IMR-90 (cell line): ENCODE data around the gene PRICKLE2. TPM values are rescaled to one million over a fixed set of nuclear protein-coding genes. Genes with fewer than 3 reads are reported as not detected.

Experiments used
- ATAC-seq: fragments of 200-7000 bp; cut with Tn5 transposase; 2 replicates; pipeline ENCODE4 v1.9.1; 2020; ENCODE audit warnings: low read depth, mild to moderate bottlenecking, moderate library complexity
- BruUV-seq: library from RNA; stranded (reverse); fragments of 400-500 nt; replicated peaks from 2 replicates; lab custom pipeline; 2021; lab: Mats Ljungman, UMichigan
- CTCF ChIA-PET: fragments of 300-600 bp; formaldehyde crosslinking; extraction: SDS; loops from one replicate; lab custom pipeline; 2021; ENCODE audit warnings: antibody characterized with exemption; lab: Yijun Ruan, JAX
- POLR2A ChIA-PET: fragments of 300-600 bp; sonication (Branson Sonifier 250); formaldehyde crosslinking; loops from one replicate; lab custom pipeline; 2022; ENCODE audit warnings: antibody characterized with exemption; ENCODE audit not compliant: unreplicated experiment; lab: Charles Lee
- DNase-seq: peaks from one replicate; pipeline ENCODE4 v3.0.0; 2013
- H2AFZ ChIP-seq: replicated peaks from 2 replicates; pipeline ENCODE3; 2013; ENCODE audit warnings: low read length, mild to moderate bottlenecking; ENCODE audit not compliant: poor library complexity
- H2AK5ac ChIP-seq: 2 replicates; pipeline ENCODE4 v1.6.1; 2013; ENCODE audit warnings: low read depth, low read length, inconsistent platforms
- H2AK9ac ChIP-seq: replicated peaks from 2 replicates; pipeline ENCODE3; 2013; ENCODE audit warnings: mild to moderate bottlenecking, low read depth, low read length, moderate library complexity; ENCODE audit not compliant: poor library complexity
- H2BK120ac ChIP-seq: 2 replicates; pipeline ENCODE4 v1.6.1; 2013; ENCODE audit warnings: low read depth, low read length, inconsistent platforms
- H2BK15ac ChIP-seq: 3 replicates; pipeline ENCODE4 v1.6.1; 2013; ENCODE audit warnings: low read depth, low read length, inconsistent platforms
- H2BK20ac ChIP-seq: 2 replicates; pipeline ENCODE4 v1.6.1; 2013; ENCODE audit warnings: low read depth, mild to moderate bottlenecking, inconsistent platforms, low read length, moderate library complexity
- H2BK5ac ChIP-seq: 2 replicates; pipeline ENCODE4 v1.6.1; 2013; ENCODE audit warnings: mild to moderate bottlenecking, low read depth, low read length, inconsistent platforms; ENCODE audit not compliant: poor library complexity, severe bottlenecking
- H3K14ac ChIP-seq: replicated peaks from 2 replicates; pipeline ENCODE4 v1.6.1; 2013; ENCODE audit warnings: low read depth, low read length, inconsistent platforms
- H3K18ac ChIP-seq: 2 replicates; pipeline ENCODE4 v1.6.1; 2013; ENCODE audit warnings: low read depth, low read length, control low read depth
- H3K23ac ChIP-seq: 2 replicates; pipeline ENCODE4 v1.6.1; 2013; ENCODE audit warnings: low read depth, low read length, inconsistent platforms
- H3K27ac ChIP-seq: 2 replicates; pipeline ENCODE4 v1.5.1; 2013; ENCODE audit warnings: mild to moderate bottlenecking, control low read depth, low read length; ENCODE audit not compliant: insufficient read depth
- H3K27me3 ChIP-seq: 2 replicates; pipeline ENCODE4 v1.6.1; 2013; ENCODE audit warnings: low read length; ENCODE audit not compliant: control insufficient read depth, insufficient read depth
- H3K36me3 ChIP-seq: 2 replicates; pipeline ENCODE4 v1.6.1; 2013; ENCODE audit warnings: low read length, mixed read lengths; ENCODE audit not compliant: control insufficient read depth, insufficient read depth
- H3K4ac ChIP-seq: 2 replicates; pipeline ENCODE4 v1.6.1; 2013; ENCODE audit warnings: low read depth, low read length, inconsistent platforms
- H3K4me1 ChIP-seq: 2 replicates; pipeline ENCODE4 v1.6.1; 2013; ENCODE audit warnings: low read length, mixed read lengths; ENCODE audit not compliant: control insufficient read depth, insufficient read depth
- H3K4me2 ChIP-seq: 2 replicates; pipeline ENCODE4 v1.6.1; 2013; ENCODE audit warnings: low read depth, mild to moderate bottlenecking, control low read depth, low read length, moderate library complexity
- H3K4me3 ChIP-seq: 2 replicates; pipeline ENCODE4 v1.5.1; 2013; ENCODE audit warnings: low read depth, mild to moderate bottlenecking, control low read depth, low read length, moderate library complexity; ENCODE audit not compliant: insufficient read depth
- H3K56ac ChIP-seq: 2 replicates; pipeline ENCODE4 v1.6.1; 2013; ENCODE audit warnings: low read length, inconsistent platforms; ENCODE audit not compliant: insufficient read depth; ENCODE audit errors: extremely low read depth
- H3K79me1 ChIP-seq, 2 experiments: 2 replicates each; pipeline ENCODE4 v1.6.1; 2013; ENCODE audit warnings: low read length in 2 of 2, inconsistent platforms in 1 of 2, low read depth in 1 of 2
- H3K9ac ChIP-seq: 2 replicates; pipeline ENCODE4 v1.6.1; 2013; ENCODE audit warnings: low read depth, low read length, control low read depth
- H3K9me1 ChIP-seq: 2 replicates; pipeline ENCODE4 v1.6.1; 2013; ENCODE audit warnings: low read length, inconsistent platforms; ENCODE audit not compliant: insufficient read depth
- H3K9me3 ChIP-seq: 2 replicates; pipeline ENCODE4 v1.6.1; 2013; ENCODE audit warnings: low read length; ENCODE audit not compliant: control insufficient read depth, insufficient read depth
- H4K20me1 ChIP-seq: 2 replicates; pipeline ENCODE4 v1.6.1; 2013; ENCODE audit warnings: low read length, inconsistent platforms; ENCODE audit not compliant: insufficient read depth
- H4K5ac ChIP-seq: 2 replicates; pipeline ENCODE4 v1.6.1; 2013; ENCODE audit warnings: mild to moderate bottlenecking, low read depth, low read length, control low read depth
- H4K8ac ChIP-seq, 2 experiments: 2 replicates each; pipeline ENCODE4 v1.6.1; 2013; ENCODE audit warnings: low read depth in 2 of 2, low read length in 2 of 2, control low read depth in 1 of 2, inconsistent platforms in 1 of 2
- H4K91ac ChIP-seq: 2 replicates; pipeline ENCODE4 v1.6.1; 2013; ENCODE audit warnings: low read depth, low read length, inconsistent platforms; ENCODE audit not compliant: insufficient read depth
- BHLHE40 ChIP-seq: fragments of 150-350 bp; IDR thresholded peaks from 2 replicates; pipeline ENCODE4 v1.6.1; 2016; ENCODE audit warnings: mild to moderate bottlenecking, low read depth, low read length
- CEBPB ChIP-seq: IDR thresholded peaks from 2 replicates; pipeline ENCODE4 v1.6.1; 2012; ENCODE audit warnings: low read depth, low read length, improper control_type of control experiment
- CHD1 ChIP-seq: IDR thresholded peaks from 2 replicates; pipeline ENCODE4 v1.6.1; 2012; ENCODE audit warnings: low read depth, low read length, improper control_type of control experiment
- FOS ChIP-seq: fragments of 150-350 bp; IDR thresholded peaks from 2 replicates; pipeline ENCODE4 v1.6.1; 2016; ENCODE audit warnings: low read depth, low read length
- MAFK ChIP-seq: IDR thresholded peaks from 2 replicates; pipeline ENCODE4 v1.6.1; 2012; ENCODE audit warnings: low read depth, low read length, improper control_type of control experiment
- MAZ ChIP-seq: IDR thresholded peaks from 2 replicates; pipeline ENCODE4 v1.6.1; 2012; ENCODE audit warnings: low read depth, mild to moderate bottlenecking, low read length, improper control_type of control experiment, moderate library complexity, borderline replicate concordance
- MXI1 ChIP-seq: IDR thresholded peaks from 2 replicates; pipeline ENCODE4 v1.6.1; 2012; ENCODE audit warnings: low read depth, mild to moderate bottlenecking, low read length, moderate library complexity, borderline replicate concordance
- NFE2L2 ChIP-seq: fragments of 150-350 bp; IDR thresholded peaks from 2 replicates; pipeline ENCODE4 v1.6.1; 2016; ENCODE audit warnings: low read depth, mild to moderate bottlenecking, low read length
- POLR2A ChIP-seq: IDR thresholded peaks from 2 replicates; pipeline ENCODE4 v1.6.1; 2012; ENCODE audit warnings: mild to moderate bottlenecking, low read depth, low read length
- RAD21 ChIP-seq: IDR thresholded peaks from 2 replicates; pipeline ENCODE4 v1.6.1; 2012; ENCODE audit warnings: low read length, improper control_type of control experiment
- RCOR1 ChIP-seq: IDR thresholded peaks from 2 replicates; pipeline ENCODE4 v1.6.1; 2012; ENCODE audit warnings: mild to moderate bottlenecking, low read length, improper control_type of control experiment; ENCODE audit not compliant: insufficient replicate concordance
- RFX5 ChIP-seq: IDR thresholded peaks from 2 replicates; pipeline ENCODE4 v1.8.0; 2012; ENCODE audit warnings: low read depth, mild to moderate bottlenecking, low read length, moderate library complexity
- SMC3 ChIP-seq: fragments of 150-350 bp; IDR thresholded peaks from 2 replicates; pipeline ENCODE4 v1.6.1; 2016; ENCODE audit warnings: low read depth, mild to moderate bottlenecking, antibody characterized with exemption, low read length, moderate library complexity
- WGBS, 2 experiments: methylation state at CpG; one replicate each; pipeline versions ENCODE4 v1.1.5 to v1.1.7; 2013; ENCODE audit warnings: missing lambda C conversion rate in 2 of 2; ENCODE audit not compliant: insufficient read length in 1 of 2; ENCODE audit errors: extremely low coverage in 2 of 2; 5-methylcytosine and 5-hydroxymethylcytosine counted together
- dilution Hi-C: fragments of 300-500 bp; cut with HindIII; formaldehyde crosslinking; loops from one replicate; pipeline ENCODE4 v1.14.3; 2018; ENCODE audit warnings: low sequenced_read_pairs; ENCODE audit not compliant: unreplicated experiment
- in situ Hi-C: fragments of 300-500 bp; cut with MboI; formaldehyde crosslinking; loops from 3 replicates; pipeline ENCODE4 v1.14.3; 2019; ENCODE audit warnings: low sequenced_read_pairs, inconsistent platforms, mixed read lengths
- intact Hi-C: fragments of 100-400 bp; cut with micrococcal nuclease; formaldehyde crosslinking; loops from 2 replicates; pipeline ENCODE4 v1.10.0; 2022
- polyA plus RNA-seq, 3 experiments: library from polyadenylated mRNA; depleted of rRNA; stranded (reverse); fragments of >200 nt; gene quantifications; 2 replicates each; pipeline ENCODE4 v1.2.3, GENCODE V29; 2012; ENCODE audit warnings: low replicate concordance in 1 of 3
- total RNA-seq: library from RNA; depleted of rRNA; stranded (reverse); fragments of >200 nt; gene quantifications from 2 replicates; pipeline ENCODE4 v1.2.3, GENCODE V29; 2012
- TF ChIP-seq, protein P1 (sequence below): conservative IDR thresholded peaks from 2 replicates; pipeline ENCODE4 v1.5.1; 2012; ENCODE audit warnings: mild to moderate bottlenecking, low read depth, low read length, improper control_type of control experiment
- TF ChIP-seq, protein P2 (sequence below): fragments of 150-350 bp; IDR thresholded peaks from 2 replicates; pipeline ENCODE4 v1.6.1; 2017; ENCODE audit warnings: mild to moderate bottlenecking, antibody characterized with exemption, low read length, low read depth
- TF ChIP-seq, protein P3 (sequence below): fragments of 150-350 bp; IDR thresholded peaks from 2 replicates; pipeline ENCODE4 v1.6.1; 2016; ENCODE audit warnings: low read depth, mild to moderate bottlenecking, low read length, moderate library complexity, borderline replicate concordance

The PRICKLE2 gene
- total and polyA plus RNA-seq, 2 of the 4 experiments (the other 2 are of a cell fraction) = 4.1 to 14.2 TPM

DNA sequence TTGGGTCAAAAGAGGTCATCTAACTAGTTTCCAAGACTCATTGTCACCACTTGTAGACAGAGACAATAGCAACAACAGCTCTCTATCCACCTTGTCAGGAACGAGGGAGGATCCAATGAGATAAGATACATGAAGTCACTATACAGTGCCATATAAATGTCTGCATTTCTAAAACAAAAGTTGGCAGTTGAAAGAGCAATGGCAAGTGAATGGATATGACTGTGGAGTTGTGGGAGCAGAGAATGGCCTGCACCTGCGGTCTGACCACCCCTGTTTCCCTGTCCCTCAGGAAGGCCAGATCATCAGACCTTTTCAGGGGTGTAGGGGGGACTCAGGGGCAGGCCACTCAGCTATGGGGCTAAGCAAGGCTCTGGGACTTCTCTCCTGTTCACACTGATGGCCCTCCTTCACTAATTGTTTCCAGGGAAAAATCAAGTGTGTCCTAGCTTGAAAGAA is 161.3 kb downstream of the PRICKLE2 start:
- no peak overlapping the region for H3K4ac ChIP-seq
- no peak overlapping the region for H3K4me3 ChIP-seq
- no TSS peak for BruUV-seq
- no peak overlapping the region for H2BK5ac ChIP-seq
- no peak overlapping the region for H3K14ac ChIP-seq
- no peak overlapping the region for H4K5ac ChIP-seq
- H3K27ac ChIP-seq = no peak overlapping the region
- no peak overlapping the region for H3K23ac ChIP-seq
- TF ChIP-seq MAZ (no peak), FOS (no peak), SMC3 (no peak), BHLHE40 (no peak), NFE2L2 (no peak), MXI1 (no peak), RCOR1 (no peak), RAD21 (no peak), RFX5 (no peak), CEBPB (no peak), MAFK (no peak), POLR2A (no peak), CHD1 (no peak)
- TF ChIP-seq, protein P1, sequence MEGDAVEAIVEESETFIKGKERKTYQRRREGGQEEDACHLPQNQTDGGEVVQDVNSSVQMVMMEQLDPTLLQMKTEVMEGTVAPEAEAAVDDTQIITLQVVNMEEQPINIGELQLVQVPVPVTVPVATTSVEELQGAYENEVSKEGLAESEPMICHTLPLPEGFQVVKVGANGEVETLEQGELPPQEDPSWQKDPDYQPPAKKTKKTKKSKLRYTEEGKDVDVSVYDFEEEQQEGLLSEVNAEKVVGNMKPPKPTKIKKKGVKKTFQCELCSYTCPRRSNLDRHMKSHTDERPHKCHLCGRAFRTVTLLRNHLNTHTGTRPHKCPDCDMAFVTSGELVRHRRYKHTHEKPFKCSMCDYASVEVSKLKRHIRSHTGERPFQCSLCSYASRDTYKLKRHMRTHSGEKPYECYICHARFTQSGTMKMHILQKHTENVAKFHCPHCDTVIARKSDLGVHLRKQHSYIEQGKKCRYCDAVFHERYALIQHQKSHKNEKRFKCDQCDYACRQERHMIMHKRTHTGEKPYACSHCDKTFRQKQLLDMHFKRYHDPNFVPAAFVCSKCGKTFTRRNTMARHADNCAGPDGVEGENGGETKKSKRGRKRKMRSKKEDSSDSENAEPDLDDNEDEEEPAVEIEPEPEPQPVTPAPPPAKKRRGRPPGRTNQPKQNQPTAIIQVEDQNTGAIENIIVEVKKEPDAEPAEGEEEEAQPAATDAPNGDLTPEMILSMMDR = no peak
- TF ChIP-seq, protein P2, sequence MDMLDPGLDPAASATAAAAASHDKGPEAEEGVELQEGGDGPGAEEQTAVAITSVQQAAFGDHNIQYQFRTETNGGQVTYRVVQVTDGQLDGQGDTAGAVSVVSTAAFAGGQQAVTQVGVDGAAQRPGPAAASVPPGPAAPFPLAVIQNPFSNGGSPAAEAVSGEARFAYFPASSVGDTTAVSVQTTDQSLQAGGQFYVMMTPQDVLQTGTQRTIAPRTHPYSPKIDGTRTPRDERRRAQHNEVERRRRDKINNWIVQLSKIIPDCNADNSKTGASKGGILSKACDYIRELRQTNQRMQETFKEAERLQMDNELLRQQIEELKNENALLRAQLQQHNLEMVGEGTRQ = no peak
- TF ChIP-seq, protein P3, sequence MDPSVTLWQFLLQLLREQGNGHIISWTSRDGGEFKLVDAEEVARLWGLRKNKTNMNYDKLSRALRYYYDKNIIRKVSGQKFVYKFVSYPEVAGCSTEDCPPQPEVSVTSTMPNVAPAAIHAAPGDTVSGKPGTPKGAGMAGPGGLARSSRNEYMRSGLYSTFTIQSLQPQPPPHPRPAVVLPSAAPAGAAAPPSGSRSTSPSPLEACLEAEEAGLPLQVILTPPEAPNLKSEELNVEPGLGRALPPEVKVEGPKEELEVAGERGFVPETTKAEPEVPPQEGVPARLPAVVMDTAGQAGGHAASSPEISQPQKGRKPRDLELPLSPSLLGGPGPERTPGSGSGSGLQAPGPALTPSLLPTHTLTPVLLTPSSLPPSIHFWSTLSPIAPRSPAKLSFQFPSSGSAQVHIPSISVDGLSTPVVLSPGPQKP = no peak
- H4K20me1 ChIP-seq = no peaks in the 10 kb centered on the region
- no peak overlapping the region for H2BK120ac ChIP-seq
- in situ Hi-C loops (no loop called here), intact Hi-C loops (no loop called here), dilution Hi-C loops (no loop called here)
- CTCF ChIA-PET = interaction anchor here (1.5 kb wide), 1 partner anchor 10 kb away, joined by 3 read pairs; no protein-coding TSS in a partner anchor
- H3K9me1 ChIP-seq = no peaks in the 10 kb centered on the region
- H3K4me2 ChIP-seq = no peak overlapping the region
- no peaks in the 10 kb centered on the region for H3K36me3 ChIP-seq
- no peaks in the 10 kb centered on the region for H3K9me3 ChIP-seq
- no peak overlapping the region for H3K18ac ChIP-seq
- H2AK9ac ChIP-seq = no peak overlapping the region
- no peak overlapping the region for H3K9ac ChIP-seq
- no peak overlapping the region for H2AFZ ChIP-seq
- ATAC-seq (no peak), DNase-seq (no peak)
- POLR2A ChIA-PET = no interaction called here
- H2BK20ac ChIP-seq = no peak overlapping the region
- H4K91ac ChIP-seq = no peak overlapping the region
- H3K79me1 ChIP-seq = no peaks in the 10 kb centered on the region
- no peak overlapping the region; the same call in 1 of the 2 replicates for H2AK5ac ChIP-seq
- WGBS, 2 experiments = 71% methylated on average over 1 of the region's 2 CpGs; no CpG with 5 or more reads in 1 of the 2 experiments
- H3K4me1 ChIP-seq = peaks cover 5% of the 10 kb centered on the region; the same call in 1 of the 2 replicates
- no peak overlapping the region for H3K56ac ChIP-seq
- no peaks in the 10 kb centered on the region for H3K27me3 ChIP-seq
- H2BK15ac ChIP-seq = no peak overlapping the region
- no peak overlapping the region for H4K8ac ChIP-seq
